NOMO-1 (cell line): ENCODE data around the gene KCNB1.
"Not testable (repeated sequence)": the region's sequence is repeated elsewhere in the genome, so short reads cannot be mapped to it uniquely, and the experiment has no call there.

Experiments used
- DNase-seq, 2 experiments: peaks; one replicate each; lab custom pipeline; 2025; ENCODE audit not compliant: unreplicated experiment in 2 of 2; lab: John Stamatoyannopoulos, UW

The KCNB1 gene

DNA sequence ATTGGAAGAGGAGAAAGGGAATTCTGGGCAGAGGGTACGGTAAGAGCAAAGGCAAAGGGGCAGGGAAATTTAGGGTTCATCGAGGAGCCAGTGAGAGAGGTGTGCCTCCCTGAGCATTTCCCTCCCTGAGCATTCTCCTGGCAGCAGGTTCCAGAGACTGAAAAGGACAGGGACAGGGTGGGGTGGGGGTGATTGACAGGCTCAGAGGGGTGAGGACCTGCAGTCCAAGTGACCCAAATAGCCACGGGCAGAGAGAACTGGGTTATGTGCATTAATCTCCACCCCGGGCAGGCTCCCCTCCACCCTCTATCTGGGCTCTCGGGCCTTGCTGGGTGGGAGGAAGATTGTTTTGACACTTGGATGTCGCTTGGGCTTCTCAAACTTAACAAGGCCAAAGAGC, 69.5 kb downstream of the KCNB1 start:
- no peak for DNase-seq

DNA sequence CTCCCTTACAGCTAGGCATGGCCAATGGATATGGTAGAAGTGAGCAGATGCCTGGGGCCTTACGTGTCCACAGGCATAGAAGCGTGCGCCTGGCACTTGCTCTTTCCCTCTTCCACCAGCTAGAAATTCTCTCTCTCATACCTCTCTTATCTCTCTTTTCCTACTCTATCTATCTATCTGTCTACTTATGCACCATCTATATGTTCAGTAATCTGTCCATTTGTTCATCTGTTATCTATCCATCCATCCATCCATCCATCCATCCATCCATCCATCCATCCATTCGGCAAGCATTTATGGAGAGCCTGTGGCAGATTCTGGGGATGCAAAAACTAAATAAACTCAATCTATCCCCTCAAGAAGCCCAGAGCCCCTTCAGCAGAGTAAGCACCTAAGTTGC, 70.2 kb downstream of the KCNB1 start:
- no peak for DNase-seq

DNA sequence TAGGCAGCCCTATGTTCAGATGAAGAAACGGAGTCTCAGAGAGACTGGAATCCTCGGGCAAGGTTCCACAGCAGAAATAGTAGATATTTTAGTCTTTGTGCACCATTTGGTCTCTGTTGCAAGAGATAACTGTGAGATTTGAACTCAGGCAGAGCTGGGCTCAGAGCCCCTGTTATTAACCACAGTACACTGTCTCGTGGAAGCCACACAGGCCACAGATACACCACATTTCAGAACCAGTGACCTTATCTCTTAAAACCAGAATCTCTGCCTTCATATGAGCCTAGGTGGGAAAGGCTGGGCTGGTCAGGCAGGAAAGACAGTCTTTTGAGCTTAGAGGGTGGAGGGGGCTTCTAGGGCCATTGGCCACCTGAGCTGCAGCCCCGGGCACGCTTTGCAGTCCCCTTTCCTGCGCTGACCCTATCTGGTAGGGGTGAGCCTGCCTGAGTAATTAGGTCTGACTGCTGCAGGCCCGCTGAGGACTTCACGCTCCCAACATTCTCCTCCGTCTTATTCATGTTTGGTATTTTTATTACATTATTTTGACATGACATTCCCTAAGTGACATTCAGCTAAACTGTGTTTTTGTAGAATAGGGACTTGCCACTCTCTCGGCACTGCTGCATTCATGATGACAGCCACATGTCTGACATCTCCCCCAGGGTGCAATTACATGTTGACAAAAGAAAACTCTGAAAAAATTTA, 71.1 kb downstream of the KCNB1 start:
- DNase-seq = no peak

DNA sequence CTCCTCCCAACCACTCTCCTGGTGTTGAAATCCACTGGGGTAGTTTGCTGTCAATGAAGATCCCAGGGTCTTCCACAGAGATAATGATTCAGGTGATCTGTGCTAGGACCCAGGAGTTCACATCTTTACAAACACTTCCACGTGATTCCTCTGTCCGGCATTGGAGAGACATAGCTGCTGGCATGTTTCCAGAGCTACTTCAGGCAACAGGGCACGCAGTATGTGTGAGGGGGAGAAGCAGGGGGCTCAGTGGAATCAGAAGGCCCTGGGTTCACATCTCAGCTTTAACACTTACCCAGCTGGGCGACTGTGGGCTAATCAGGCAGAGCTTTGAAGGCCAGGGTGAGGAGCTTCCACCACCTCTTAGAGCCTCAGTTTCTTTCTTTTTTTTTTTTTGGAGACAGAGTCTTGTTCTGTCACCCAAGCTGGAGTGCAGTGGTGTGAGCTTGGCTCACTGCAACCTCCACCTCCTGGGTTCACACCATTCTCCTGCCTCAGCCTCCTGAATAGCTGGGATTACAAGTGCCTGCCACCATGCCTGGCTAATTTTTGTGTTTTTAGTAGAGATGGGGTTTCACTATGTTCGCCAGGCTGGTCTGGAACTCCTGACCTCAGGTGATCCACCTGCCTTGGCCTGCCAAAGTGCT, 72.4 kb downstream of the KCNB1 start:
- DNase-seq = not testable (repeated sequence)

DNA sequence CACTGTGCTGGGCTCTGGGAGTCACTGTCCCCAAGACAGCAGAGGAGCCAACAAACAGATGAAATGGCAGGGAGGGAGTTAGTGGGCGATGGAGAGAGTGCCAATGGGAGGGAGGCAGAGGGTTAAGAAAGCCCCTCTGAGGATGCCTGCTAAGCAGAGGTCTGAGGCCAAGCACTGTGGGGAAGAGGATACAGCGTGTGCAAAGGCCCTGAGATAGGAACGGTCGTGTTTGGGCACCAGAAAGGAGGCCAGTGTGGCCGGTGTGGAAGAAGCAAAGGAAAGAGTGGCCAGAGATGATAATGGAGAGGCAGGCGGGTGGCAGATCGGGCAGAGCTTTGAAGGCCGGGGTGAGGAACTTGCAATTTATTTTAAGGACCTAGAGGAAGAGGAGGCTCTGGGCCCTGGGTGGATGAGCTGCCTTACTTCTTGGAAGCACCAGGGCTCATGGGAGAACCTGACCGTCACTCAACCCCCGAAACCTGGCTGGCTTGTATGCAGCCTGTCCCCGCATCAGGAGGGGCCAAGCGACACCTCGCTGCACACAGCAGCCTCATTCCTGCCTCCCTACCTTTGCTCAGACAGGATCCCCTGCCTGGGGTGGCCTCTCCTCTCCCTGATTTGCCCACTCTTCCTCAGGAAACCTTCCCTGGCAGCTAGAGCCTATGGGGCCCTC, 73.0 kb downstream of the KCNB1 start:
- no peak for DNase-seq

DNA sequence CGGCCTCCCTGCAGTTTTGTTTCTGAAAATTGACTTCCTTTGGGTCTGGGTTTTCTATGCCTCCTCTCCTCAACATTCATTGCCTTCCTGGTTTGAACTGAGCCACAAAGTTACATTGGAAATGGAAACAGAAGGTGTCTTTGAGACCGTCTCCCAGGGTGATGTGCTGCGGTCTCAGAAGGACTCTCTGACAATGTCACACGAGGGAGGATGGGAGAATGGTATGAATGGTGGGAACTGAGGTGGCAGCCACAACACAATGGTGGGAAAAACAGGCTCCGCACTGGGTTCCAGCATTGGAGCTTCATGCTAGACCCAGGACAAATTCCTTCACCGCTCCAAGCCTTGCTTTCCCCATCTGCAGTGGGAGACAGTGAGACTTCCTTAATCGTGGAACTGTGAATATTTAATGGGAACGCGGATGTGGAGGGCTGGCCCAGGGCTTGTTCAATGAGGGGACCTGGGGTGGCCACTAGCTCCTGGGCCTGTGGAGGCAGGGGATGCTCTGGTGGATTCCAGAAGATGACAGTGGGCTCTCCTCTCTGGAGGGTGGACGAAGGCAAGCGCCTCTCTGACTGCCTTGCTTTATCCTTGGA, 73.9 kb downstream of the KCNB1 start:
- no peak for DNase-seq

DNA sequence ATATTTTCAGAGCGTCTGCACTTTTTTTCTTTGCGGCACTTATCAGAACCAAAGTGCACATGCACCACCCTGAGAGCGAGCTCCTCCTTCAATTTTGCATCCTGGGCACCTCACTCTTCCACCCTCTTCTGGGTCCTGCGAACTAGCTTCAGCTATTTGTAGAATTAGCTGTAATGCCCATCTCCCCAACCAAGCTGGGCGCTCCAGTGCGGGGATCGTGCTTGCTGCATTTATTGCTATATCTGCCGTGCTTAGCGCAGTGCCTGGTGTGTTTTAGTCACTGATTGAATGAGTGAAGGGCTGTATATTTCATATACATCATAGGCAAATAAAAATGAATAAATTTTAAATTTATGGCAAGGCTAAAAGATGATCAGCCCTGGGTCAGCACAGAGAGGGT, 75.8 kb downstream of the KCNB1 start:
- no peak for DNase-seq

DNA sequence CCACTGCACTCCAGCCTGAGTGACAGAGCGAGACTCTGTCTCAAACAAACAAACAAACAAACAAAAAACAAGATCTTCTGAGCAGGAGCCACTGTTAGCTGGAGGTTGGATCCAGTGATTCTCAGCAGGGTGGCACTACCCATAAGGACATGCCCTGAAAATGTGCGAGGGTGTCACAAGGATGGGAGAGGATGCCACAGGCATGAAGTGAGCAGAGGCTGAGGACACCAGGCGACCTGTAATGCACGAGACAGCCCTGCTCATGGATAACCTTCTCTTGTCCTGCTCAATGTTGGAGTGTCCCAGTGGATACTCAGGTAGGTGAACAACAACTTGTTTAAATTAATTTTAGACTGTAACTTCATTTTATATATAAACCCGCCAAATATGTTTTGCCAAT, 76.8 kb downstream of the KCNB1 start:
- no peak for DNase-seq

DNA sequence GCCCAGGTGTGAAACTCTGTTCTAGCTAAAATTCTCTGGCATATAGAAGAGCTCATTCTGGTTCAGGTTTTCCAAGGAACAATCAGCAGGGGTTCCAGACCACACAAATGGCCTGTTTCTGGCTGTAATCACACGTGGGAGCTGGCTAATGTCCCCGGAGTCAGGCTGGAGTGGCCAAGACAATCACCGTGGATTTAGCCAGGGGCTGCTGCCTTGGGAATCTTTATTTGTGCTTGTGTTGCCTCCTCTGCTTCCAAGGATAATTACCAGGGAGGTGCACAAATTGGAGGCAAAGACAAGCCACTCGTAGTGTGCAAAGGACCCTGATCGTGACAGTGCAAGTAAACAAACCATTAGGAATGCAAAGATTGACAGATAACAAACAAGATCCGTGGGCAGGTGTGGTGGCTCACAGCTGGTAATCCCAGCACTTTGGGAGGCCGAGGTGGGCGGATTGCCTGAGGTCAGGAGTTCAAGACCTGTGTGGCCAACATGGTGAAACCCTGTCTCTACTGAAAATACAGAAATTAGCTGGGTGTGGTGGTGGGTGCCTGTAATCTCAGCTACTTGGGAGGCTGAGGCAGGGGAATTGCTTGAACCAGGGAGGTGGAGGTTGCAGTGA, 77.3 kb downstream of the KCNB1 start:
- DNase-seq = no peak

DNA sequence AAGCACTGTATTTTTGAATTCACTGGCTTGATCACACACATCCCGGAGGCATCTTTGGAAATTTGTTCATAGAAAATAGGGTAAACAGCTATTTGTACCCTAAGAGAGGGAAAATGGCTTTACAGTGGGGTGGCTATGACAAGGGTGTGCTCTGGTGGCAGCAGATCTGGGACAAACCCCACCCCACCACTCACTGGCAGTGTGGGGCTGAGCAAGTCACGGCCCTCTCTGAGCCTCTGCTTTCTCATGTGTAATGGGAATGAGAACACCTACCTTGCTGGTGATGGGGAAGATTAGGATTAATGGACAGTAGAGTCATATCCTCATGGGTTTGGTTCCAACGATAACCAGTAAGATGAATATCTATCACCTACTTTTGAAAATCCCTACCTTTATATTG, 78.0 kb downstream of the KCNB1 start:
- DNase-seq = no peak

DNA sequence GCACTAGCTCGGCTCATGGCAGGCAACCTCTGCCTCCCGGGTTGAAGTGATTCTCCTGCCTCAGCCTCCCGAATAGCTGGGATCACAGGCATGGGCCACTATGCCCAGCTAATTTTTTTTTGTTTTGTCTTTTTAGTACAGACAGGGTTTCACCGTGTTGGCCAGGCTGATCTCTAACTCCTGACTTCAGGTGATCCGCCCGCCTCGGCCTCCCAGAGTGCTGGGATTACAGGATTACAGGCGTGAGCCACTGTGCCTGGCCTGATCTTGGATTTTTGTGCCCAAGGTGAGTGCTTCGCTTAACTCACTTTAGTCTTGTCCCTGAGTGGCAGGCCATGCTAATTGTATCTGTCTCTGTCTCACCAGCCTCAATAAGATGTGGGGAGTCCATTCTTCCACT, 78.6 kb downstream of the KCNB1 start:
- no peak for DNase-seq

DNA sequence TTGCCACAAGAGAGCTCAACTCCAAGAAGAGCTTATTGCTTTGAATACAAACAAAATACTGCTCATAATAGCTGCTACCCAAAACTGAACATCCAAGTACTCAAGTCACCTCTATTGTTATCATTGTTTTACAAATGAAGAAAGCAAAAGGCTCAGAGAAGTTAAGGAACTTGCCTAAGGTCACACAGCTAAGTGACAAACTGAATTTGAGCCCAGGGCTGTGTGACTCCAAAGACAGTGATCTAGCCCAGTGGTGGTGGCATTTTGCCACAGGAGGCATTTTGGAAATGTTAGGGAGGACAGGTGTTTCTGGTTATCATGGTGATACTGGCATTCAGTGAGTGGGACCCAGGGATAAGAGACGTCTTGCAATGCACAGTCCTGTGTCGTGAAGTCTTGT, 79.5 kb downstream of the KCNB1 start:
- DNase-seq = no peak

DNA sequence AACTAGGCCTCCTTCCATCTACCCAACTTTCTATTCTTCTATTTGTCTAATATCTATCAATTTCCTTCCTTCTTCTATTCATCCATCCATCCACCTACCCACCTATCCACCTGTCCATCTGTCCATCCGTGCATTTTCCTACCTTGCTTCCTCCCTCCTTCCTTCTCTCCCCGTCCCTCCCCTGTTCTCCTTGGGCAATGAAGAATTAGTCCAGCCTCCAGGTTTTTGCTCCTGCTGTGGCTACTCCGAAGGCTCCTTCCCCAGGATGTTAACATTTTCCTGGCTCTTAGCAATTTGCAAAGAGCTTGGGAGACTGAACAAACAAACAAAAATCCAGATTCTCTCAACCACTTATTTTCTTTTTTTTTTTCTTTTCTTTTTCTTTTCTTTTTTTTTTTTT, 81.6 kb downstream of the KCNB1 start:
- no peak for DNase-seq

DNA sequence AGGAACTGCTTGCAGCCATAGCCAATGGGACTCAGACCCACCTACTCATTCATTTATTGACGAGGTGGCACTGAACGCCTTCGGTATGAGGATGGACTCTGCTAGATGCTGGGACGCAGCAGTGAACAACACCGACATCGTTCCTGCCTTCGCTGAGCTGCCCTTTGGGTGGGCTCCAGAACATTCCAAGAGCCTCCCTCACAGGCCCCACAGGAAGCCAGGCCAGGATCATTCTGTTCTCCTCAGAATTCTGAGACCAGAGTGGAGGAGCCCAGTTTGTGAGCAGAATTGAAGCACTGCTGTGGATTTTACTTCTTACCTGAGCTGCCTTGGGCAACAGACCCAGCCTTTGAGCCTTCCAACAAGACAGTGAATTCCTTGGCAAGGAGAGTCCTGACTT, 82.1 kb downstream of the KCNB1 start:
- DNase-seq = no peak

DNA sequence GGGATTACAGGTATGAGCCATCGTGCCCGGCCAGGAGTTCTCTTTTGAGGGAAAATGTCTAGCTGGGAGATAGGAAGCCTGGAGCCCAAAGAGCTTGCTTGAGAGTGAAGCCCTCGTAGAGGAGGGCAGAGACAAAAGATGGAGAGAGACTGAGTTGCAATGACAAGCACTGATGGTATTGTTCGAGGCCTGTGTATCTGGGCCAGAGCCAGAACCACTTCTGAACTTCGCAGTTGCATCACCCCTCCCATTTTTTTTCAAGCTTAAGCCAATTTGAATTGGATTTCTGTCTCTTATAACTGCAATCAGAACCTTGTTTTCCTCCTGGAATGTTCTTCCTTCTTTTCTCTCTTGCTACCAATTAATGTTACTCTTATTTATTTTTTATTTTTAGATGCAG, 83.1 kb downstream of the KCNB1 start:
- no peak for DNase-seq

DNA sequence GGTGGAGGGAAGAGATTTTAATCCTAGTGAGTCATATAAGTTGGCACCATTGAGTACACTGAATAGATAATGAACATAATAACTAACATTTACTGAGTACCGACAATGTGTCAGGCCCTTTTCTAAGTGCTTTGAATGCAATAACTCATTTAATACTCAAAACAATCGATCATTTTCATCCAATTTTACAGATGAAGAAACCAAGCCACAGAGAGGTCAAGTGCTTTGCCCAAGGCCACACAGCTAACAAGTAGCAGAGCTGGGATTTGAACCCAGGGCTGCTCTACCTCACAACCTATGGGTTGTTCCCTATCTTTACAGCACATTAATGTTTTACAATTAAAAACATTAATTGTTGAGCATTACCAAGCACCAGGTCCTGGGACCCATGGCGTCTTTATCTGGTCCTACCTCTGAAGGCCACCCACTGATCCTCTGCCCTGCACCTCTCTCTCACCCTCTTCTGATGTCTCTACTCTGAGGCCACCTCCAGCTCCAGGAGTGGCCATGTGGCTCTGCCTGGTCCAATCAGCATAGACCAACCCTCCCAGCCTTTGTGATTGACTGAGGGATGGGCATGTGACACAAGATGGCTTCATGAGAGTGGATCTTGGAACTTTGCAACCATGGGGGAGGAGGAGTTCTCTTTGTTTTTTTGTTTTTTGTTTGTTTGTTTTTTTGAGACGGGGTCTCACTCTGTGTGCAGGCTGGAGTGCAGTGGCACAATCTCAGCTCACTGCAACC, 83.9 kb downstream of the KCNB1 start:
- DNase-seq = no peak

DNA sequence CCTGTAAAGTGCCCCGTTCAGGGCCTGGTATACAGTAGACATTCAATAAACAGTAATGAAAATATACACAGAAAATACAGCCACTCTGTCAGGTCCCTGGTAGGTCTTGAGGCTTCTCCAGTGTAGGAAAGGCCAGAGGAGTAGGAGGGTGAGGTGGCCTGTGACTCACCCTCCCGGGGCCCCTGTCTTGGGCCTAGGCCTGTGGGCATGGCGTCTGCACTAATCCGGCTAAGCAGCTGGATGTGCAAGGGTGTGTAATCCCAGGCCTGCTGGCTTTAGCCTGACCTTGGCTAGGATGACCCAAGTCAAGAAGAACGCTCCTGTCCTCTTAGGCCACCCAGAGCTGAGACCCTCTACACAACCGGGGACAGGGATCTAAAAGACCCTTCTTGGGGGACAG, 84.9 kb downstream of the KCNB1 start:
- DNase-seq = no peak

DNA sequence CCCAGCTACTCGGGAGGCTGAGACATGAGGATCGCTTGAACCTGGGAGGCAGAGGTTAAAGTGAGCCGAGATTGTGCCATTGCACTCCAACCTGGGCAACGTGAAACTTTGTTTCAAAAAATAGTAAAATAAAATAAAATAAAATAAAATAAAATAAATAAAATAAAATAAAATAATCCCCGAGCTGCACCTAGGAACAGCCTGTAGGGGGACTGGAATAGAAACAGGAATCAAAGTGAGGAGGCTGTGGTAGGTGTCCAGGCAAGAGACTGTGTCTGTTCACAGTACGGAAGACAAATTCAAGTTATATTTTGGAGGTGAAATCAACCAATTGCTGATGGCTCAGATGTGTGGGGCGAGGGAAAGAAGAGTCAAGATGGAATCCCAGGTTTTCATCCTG, 86.2 kb downstream of the KCNB1 start:
- no peak for DNase-seq

DNA sequence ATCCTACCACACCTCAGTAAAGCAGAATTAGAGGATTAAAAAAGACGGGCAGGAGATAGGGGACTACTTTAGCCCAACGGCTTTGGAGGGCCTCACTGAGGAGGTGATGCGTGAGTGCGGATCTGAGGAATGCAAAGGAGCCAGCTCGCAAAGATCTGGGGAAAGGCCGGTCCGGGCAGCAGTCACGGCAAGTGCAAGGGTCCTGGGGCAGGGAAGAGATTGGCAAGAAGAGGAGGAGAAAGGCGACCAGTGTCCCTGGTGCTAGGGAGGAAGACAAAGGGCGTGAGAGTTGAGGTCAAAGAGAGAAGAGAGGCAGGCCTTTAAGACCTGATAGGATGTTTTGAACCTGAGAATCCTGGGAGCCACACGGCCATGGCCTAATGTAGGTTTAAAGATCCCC, 86.8 kb downstream of the KCNB1 start:
- DNase-seq = no peak

DNA sequence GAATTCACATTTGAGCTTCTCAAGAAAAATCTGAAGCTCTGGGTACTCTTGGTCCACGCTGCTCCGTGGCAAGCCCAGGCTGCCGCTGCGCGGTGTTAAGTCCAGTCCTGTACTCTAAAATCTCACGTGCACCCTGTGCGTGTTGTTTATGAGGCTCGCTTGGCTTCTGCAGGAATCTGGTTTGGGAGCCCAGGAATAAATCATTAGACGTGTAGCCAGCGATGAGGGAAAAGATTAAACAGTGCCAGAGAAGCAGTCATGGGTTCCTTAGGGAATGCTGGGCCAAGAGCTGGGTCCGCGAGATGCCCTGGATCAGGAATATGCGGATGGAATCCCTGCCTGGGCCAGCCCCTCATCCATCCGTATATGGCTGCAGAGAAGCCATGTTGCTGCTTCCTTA, 87.3 kb downstream of the KCNB1 start:
- DNase-seq = no peak

DNA sequence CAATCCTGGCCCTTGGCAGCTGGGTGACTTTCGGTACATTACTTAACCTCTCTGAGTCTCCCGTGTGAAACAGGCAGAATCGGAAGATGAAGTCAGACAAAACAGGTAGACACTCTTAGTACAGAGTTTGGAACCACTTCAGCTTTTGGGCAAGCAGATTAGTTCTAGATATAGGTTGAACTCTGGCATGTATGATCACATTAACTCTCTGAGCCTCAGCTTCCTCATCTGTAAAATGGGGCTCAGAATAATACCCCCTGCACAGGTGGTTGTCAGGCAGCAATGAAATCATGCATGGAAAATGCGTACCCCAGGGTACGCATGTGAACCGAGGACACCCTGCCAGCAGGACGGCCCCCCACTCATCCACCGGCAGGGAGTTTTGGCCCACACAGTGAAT, 87.7 kb downstream of the KCNB1 start:
- no peak for DNase-seq
